Karpas-422 (cell line): ENCODE measurements around the gene FBXL7. TPM values are rescaled to one million over a fixed set of nuclear protein-coding genes. Genes with fewer than 3 reads are reported as not detected.

Source experiments
- DNase-seq: peaks from one replicate; pipeline ENCODE4 v3.0.0-alpha.2; 2015
- H2AFZ ChIP-seq: fragments of 200-600 bp; sonication (generic); 2 replicates; pipeline ENCODE4 v1.6.1; 2014; ENCODE audit warnings: antibody characterized with exemption, low read length, mixed read lengths
- H3K27ac ChIP-seq: fragments of 200-600 bp; sonication (generic); 2 replicates; pipeline ENCODE4 v1.5.1; 2014; ENCODE audit warnings: mild to moderate bottlenecking, low read length, moderate library complexity
- H3K27me3 ChIP-seq: fragments of 200-600 bp; sonication (generic); 2 replicates; pipeline ENCODE4 v1.6.1; 2014; ENCODE audit warnings: low read length, mixed read lengths
- H3K36me3 ChIP-seq: fragments of 200-600 bp; sonication (generic); 2 replicates; pipeline ENCODE4 v1.6.1; 2014; ENCODE audit warnings: low read length, mixed read lengths; ENCODE audit not compliant: insufficient read depth
- H3K4me1 ChIP-seq: fragments of 200-600 bp; sonication (generic); 2 replicates; pipeline ENCODE4 v1.6.1; 2014; ENCODE audit warnings: mild to moderate bottlenecking, low read length, mixed read lengths
- H3K4me2 ChIP-seq: fragments of 200-600 bp; sonication (generic); 2 replicates; pipeline ENCODE4 v1.6.1; 2014; ENCODE audit warnings: low read length, low read depth, mild to moderate bottlenecking; ENCODE audit not compliant: poor library complexity, severe bottlenecking
- H3K4me3 ChIP-seq: fragments of 200-600 bp; sonication (generic); 2 replicates; pipeline ENCODE4 v1.5.1; 2014; ENCODE audit warnings: mild to moderate bottlenecking, antibody characterized with exemption, low read length, mixed read lengths
- H3K79me2 ChIP-seq: fragments of 200-600 bp; sonication (generic); 2 replicates; pipeline ENCODE4 v1.6.1; 2014; ENCODE audit warnings: mild to moderate bottlenecking, low read length, mixed read lengths
- H3K9ac ChIP-seq: fragments of 200-600 bp; sonication (generic); 2 replicates; pipeline ENCODE4 v1.6.0; 2014; ENCODE audit warnings: low read length
- H3K9me2 ChIP-seq: fragments of 200-600 bp; sonication (generic), shearing (Covaris generic); replicated peaks from 2 replicates; pipeline ENCODE4 v1.6.0; 2014; ENCODE audit warnings: mild to moderate bottlenecking, low read length, moderate library complexity; ENCODE audit not compliant: insufficient read depth
- H3K9me3 ChIP-seq: fragments of 300-700, 200-600 bp; sonication (generic); 2 replicates; pipeline ENCODE4 v1.6.1; 2014; ENCODE audit warnings: low read length, mixed read lengths
- H4K20me1 ChIP-seq: fragments of 200-600 bp; sonication (generic); 2 replicates; pipeline ENCODE4 v1.6.1; 2014; ENCODE audit warnings: mild to moderate bottlenecking, antibody characterized with exemption, low read length, low read depth; ENCODE audit not compliant: insufficient read depth
- total RNA-seq: library from RNA; depleted of rRNA; stranded (reverse); fragments of >200 nt; shearing (Covaris generic); gene quantifications from 2 replicates; pipeline ENCODE4 v1.2.3, GENCODE V29; 2014; ENCODE audit warnings: low replicate concordance

The FBXL7 gene
- total RNA-seq, 1 experiment from 2014 or later = not detected

GRCh38 chr5:15799014-15799413 lies 299.0 kb downstream of the FBXL7 start:
- Histone ChIP-seq H3K9me2 (no peaks in the 10 kb centered on the region), H4K20me1 (no peaks in the 10 kb centered on the region), H3K27me3 (no peaks in the 10 kb centered on the region), H3K4me3 (no peak overlapping the region), H3K9me3 (0 out of 2 replicates have a peak, but pooled peaks cover 3% of the 10 kb centered on the region), H3K27ac (no peak overlapping the region), H3K4me2 (no peak overlapping the region), H2AFZ (no peak overlapping the region), H3K79me2 (no peaks in the 10 kb centered on the region), H3K4me1 (no peaks in the 10 kb centered on the region), H3K36me3 (no peaks in the 10 kb centered on the region), H3K9ac (no peak overlapping the region)
- DNase-seq = no peak

GRCh38 chr5:15799612-15800011 lies 299.6 kb downstream of the FBXL7 start:
- Histone ChIP-seq H3K27me3 (no peaks in the 10 kb centered on the region), H3K36me3 (no peaks in the 10 kb centered on the region), H3K9me2 (no peaks in the 10 kb centered on the region), H3K4me3 (no peak overlapping the region), H3K79me2 (no peaks in the 10 kb centered on the region), H3K27ac (no peak overlapping the region), H2AFZ (no peak overlapping the region), H3K4me1 (no peaks in the 10 kb centered on the region), H3K4me2 (no peak overlapping the region), H3K9ac (no peak overlapping the region), H3K9me3 (0 out of 2 replicates have a peak, but pooled peaks cover 3% of the 10 kb centered on the region), H4K20me1 (no peaks in the 10 kb centered on the region)
- no peak for DNase-seq

- Histone ChIP-seq H3K9me2 (no peaks in the 10 kb centered on the region), H3K4me2 (no peak overlapping the region), H4K20me1 (no peaks in the 10 kb centered on the region), H3K9ac (no peak overlapping the region), H3K79me2 (no peaks in the 10 kb centered on the region), H3K27ac (no peak overlapping the region), H3K36me3 (no peaks in the 10 kb centered on the region), H3K27me3 (no peaks in the 10 kb centered on the region), H3K4me1 (no peaks in the 10 kb centered on the region), H3K4me3 (no peak overlapping the region), H2AFZ (no peak overlapping the region), H3K9me3 (no peaks in the 10 kb centered on the region; the same call in 1 of the 2 replicates)
- DNase-seq = no peak
These were observed 303.3 kb downstream of the FBXL7 start for GRCh38 chr5:15803280-15803679.

GRCh38 chr5:15806613-15807012 lies 306.6 kb downstream of the FBXL7 start:
- no peaks in the 10 kb centered on the region for H3K79me2 ChIP-seq
- no peaks in the 10 kb centered on the region for H4K20me1 ChIP-seq
- H3K27me3 ChIP-seq = no peaks in the 10 kb centered on the region
- H3K9ac ChIP-seq = no peak overlapping the region
- H2AFZ ChIP-seq = no peak overlapping the region
- H3K36me3 ChIP-seq = no peaks in the 10 kb centered on the region
- no peak overlapping the region for H3K27ac ChIP-seq
- H3K4me1 ChIP-seq = no peaks in the 10 kb centered on the region
- no peak overlapping the region for H3K4me2 ChIP-seq
- no peak overlapping the region for H3K4me3 ChIP-seq
- DNase-seq = no peak
- H3K9me3 ChIP-seq = peaks cover 12% of the 10 kb centered on the region; the same call in 1 of the 2 replicates
- no peaks in the 10 kb centered on the region for H3K9me2 ChIP-seq

- H3K4me2 ChIP-seq = no peak overlapping the region
- no peak overlapping the region for H3K27ac ChIP-seq
- H4K20me1 ChIP-seq = no peaks in the 10 kb centered on the region
- H3K9me3 ChIP-seq = peaks cover 12% of the 10 kb centered on the region; the same call in 1 of the 2 replicates
- no peak overlapping the region for H3K4me3 ChIP-seq
- H3K4me1 ChIP-seq = no peaks in the 10 kb centered on the region
- H3K9ac ChIP-seq = no peak overlapping the region
- H3K27me3 ChIP-seq = no peaks in the 10 kb centered on the region
- H3K79me2 ChIP-seq = no peaks in the 10 kb centered on the region
- no peak overlapping the region for H2AFZ ChIP-seq
- no peaks in the 10 kb centered on the region for H3K9me2 ChIP-seq
- DNase-seq = no peak
- no peaks in the 10 kb centered on the region for H3K36me3 ChIP-seq
These were observed 307.3 kb downstream of the FBXL7 start for GRCh38 chr5:15807248-15807647.

- Histone ChIP-seq H3K36me3 (no peaks in the 10 kb centered on the region), H3K9me2 (no peaks in the 10 kb centered on the region), H3K4me3 (no peak overlapping the region), H3K27me3 (no peaks in the 10 kb centered on the region), H3K9ac (no peak overlapping the region), H3K9me3 (peaks cover 12% of the 10 kb centered on the region; the same call in 1 of the 2 replicates), H3K4me2 (no peak overlapping the region), H2AFZ (no peak overlapping the region), H3K4me1 (no peaks in the 10 kb centered on the region), H3K79me2 (no peaks in the 10 kb centered on the region), H4K20me1 (no peaks in the 10 kb centered on the region), H3K27ac (no peak overlapping the region)
- no peak for DNase-seq
These were observed 307.9 kb downstream of the FBXL7 start for GRCh38 chr5:15807871-15808270.

- H3K9me2 ChIP-seq = no peaks in the 10 kb centered on the region
- no peaks in the 10 kb centered on the region for H3K79me2 ChIP-seq
- H3K27me3 ChIP-seq = no peaks in the 10 kb centered on the region
- H4K20me1 ChIP-seq = no peaks in the 10 kb centered on the region
- DNase-seq = no peak
- no peaks in the 10 kb centered on the region for H3K4me1 ChIP-seq
- H3K9me3 ChIP-seq = peaks cover 12% of the 10 kb centered on the region; the same call in 1 of the 2 replicates
- H3K36me3 ChIP-seq = no peaks in the 10 kb centered on the region
- H3K4me3 ChIP-seq = no peak overlapping the region
- H3K27ac ChIP-seq = no peak overlapping the region
- H3K4me2 ChIP-seq = no peak overlapping the region
- no peak overlapping the region for H3K9ac ChIP-seq
- no peak overlapping the region for H2AFZ ChIP-seq
These were observed 308.6 kb downstream of the FBXL7 start for GRCh38 chr5:15808577-15808976.

GRCh38 chr5:15819617-15820016 lies 319.6 kb downstream of the FBXL7 start:
- no peak for DNase-seq
- Histone ChIP-seq H3K4me2 (no peak overlapping the region), H4K20me1 (no peaks in the 10 kb centered on the region), H3K36me3 (no peaks in the 10 kb centered on the region), H3K27me3 (no peaks in the 10 kb centered on the region), H3K79me2 (no peaks in the 10 kb centered on the region), H3K4me1 (no peaks in the 10 kb centered on the region), H3K9me3 (no peaks in the 10 kb centered on the region), H3K9ac (no peak overlapping the region), H3K9me2 (no peaks in the 10 kb centered on the region), H2AFZ (no peak overlapping the region), H3K27ac (no peak overlapping the region), H3K4me3 (no peak overlapping the region)

GRCh38 chr5:15821506-15821905 lies 321.5 kb downstream of the FBXL7 start:
- H4K20me1 ChIP-seq = no peaks in the 10 kb centered on the region
- H3K9me2 ChIP-seq = no peaks in the 10 kb centered on the region
- no peaks in the 10 kb centered on the region for H3K4me1 ChIP-seq
- no peak overlapping the region for H3K4me3 ChIP-seq
- no peaks in the 10 kb centered on the region for H3K27me3 ChIP-seq
- H3K36me3 ChIP-seq = no peaks in the 10 kb centered on the region
- no peak overlapping the region for H3K4me2 ChIP-seq
- H3K9ac ChIP-seq = no peak overlapping the region
- H3K79me2 ChIP-seq = no peaks in the 10 kb centered on the region
- no peak for DNase-seq
- no peak overlapping the region for H2AFZ ChIP-seq
- no peaks in the 10 kb centered on the region for H3K9me3 ChIP-seq
- H3K27ac ChIP-seq = no peak overlapping the region
